Parathyroid adenoma (tissue), 2 donors: ENCODE measurements around the gene PFDN5.

Experiments
- H2AFZ ChIP-seq: fragments of 300-600 bp; sonication (generic); one replicate; pipeline ENCODE4 v1.7.0; 2017; ENCODE audit warnings: antibody characterized with exemption, mild to moderate bottlenecking
- H3K27ac ChIP-seq: fragments of 300-600 bp; sonication (generic); one replicate; pipeline ENCODE4 v1.7.0; 2017
- H3K27me3 ChIP-seq: fragments of 300-600 bp; sonication (generic); one replicate; pipeline ENCODE4 v1.7.0; 2017; ENCODE audit warnings: low read length; ENCODE audit not compliant: control insufficient read depth, insufficient read depth
- H3K36me3 ChIP-seq: fragments of 300-600 bp; sonication (generic); one replicate; pipeline ENCODE4 v1.7.0; 2017; ENCODE audit warnings: low read length; ENCODE audit not compliant: control insufficient read depth, insufficient read depth
- H3K4me1 ChIP-seq: fragments of 300-600 bp; sonication (generic); one replicate; pipeline ENCODE4 v1.7.0; 2017; ENCODE audit warnings: control low read depth
- H3K4me2 ChIP-seq: fragments of 300-600 bp; sonication (generic); one replicate; pipeline ENCODE4 v1.7.0; 2017; ENCODE audit warnings: low read length
- H3K4me3 ChIP-seq: fragments of 300-600 bp; sonication (generic); one replicate; pipeline ENCODE4 v1.7.0; 2017; ENCODE audit warnings: low read depth, low read length
- H3K79me2 ChIP-seq: fragments of 300-600 bp; sonication (generic); one replicate; pipeline ENCODE4 v1.7.0; 2017; ENCODE audit warnings: control low read depth
- H3K9ac ChIP-seq: fragments of 300-600 bp; sonication (generic); one replicate; pipeline ENCODE4 v1.7.0; 2017; ENCODE audit warnings: mild to moderate bottlenecking
- H3K9me3 ChIP-seq: fragments of 300-600 bp; sonication (generic); one replicate; pipeline ENCODE4 v1.7.0; 2017; ENCODE audit warnings: low read length; ENCODE audit not compliant: control insufficient read depth
- TF ChIP-seq, protein P1 (sequence below): fragments of 300-600 bp; sonication (generic); IDR thresholded peaks from one replicate; pipeline ENCODE4 v1.7.0; 2017; ENCODE audit warnings: antibody characterized with exemption, mild to moderate bottlenecking
- donor health status: primary hyperparathyroidism.

Gene PFDN5

GRCh38 chr12:53265783-53266182, 29.6 kb upstream of the PFDN5 start:
- TF ChIP-seq, protein P1, sequence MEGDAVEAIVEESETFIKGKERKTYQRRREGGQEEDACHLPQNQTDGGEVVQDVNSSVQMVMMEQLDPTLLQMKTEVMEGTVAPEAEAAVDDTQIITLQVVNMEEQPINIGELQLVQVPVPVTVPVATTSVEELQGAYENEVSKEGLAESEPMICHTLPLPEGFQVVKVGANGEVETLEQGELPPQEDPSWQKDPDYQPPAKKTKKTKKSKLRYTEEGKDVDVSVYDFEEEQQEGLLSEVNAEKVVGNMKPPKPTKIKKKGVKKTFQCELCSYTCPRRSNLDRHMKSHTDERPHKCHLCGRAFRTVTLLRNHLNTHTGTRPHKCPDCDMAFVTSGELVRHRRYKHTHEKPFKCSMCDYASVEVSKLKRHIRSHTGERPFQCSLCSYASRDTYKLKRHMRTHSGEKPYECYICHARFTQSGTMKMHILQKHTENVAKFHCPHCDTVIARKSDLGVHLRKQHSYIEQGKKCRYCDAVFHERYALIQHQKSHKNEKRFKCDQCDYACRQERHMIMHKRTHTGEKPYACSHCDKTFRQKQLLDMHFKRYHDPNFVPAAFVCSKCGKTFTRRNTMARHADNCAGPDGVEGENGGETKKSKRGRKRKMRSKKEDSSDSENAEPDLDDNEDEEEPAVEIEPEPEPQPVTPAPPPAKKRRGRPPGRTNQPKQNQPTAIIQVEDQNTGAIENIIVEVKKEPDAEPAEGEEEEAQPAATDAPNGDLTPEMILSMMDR, result no peak
- no peak overlapping the region for H2AFZ ChIP-seq

DNA sequence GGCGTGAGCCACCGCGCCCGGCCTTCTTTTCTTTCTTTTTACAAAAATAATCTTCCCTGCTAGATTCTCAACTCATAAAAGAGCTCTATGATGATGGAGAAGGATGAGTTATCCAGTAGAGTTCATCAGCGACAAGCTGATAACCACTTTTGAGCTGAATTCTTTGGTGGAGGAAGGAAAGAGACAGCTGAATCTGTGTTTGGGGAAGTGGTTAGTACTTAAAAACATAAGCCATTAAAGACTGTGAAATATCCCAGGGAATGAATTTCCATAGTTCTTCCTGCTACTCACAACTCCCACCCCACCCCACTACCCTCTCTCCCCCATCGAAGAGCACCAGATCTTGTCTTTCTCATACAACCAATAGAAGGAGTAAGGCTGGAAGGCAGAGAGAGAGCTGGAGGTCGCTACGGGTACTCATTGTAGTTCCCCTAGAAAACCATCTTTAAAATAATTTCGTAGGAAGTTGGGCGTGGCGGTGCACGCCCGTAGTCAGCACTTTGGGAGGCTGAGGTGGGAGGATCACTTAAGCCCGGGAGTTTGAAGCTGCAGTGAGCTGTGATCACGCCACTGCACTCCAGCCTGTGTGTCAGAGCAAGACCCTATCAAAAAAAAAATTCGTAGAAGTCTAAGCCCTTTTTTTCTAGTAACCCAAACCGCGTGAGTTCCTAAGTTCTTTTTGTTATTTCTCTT, 27.9 kb upstream of the PFDN5 start:
- Histone ChIP-seq H3K4me2 (peak overlapping the region; percentile 97), H3K79me2 (no peaks in the 10 kb centered on the region), H3K27ac (no peak overlapping the region), H3K4me1 (no peaks in the 10 kb centered on the region), H3K4me3 (peak overlapping the region; percentile 59), H3K27me3 (no peaks in the 10 kb centered on the region), H2AFZ (peak overlapping the region; percentile 81), H3K36me3 (no peaks in the 10 kb centered on the region), H3K9ac (no peak overlapping the region), H3K9me3 (no peaks in the 10 kb centered on the region)
- TF ChIP-seq, protein P1, result no peak

More at GRCh38 chr12:53265783-53266182, 29.6 kb upstream of the PFDN5 start:
- no peak overlapping the region for H3K4me3 ChIP-seq
- no peaks in the 10 kb centered on the region for H3K27me3 ChIP-seq
- no peaks in the 10 kb centered on the region for H3K9me3 ChIP-seq
- H3K4me2 ChIP-seq, result no peak overlapping the region
- H3K9ac ChIP-seq, result no peak overlapping the region
- H3K27ac ChIP-seq, result no peak overlapping the region
- no peaks in the 10 kb centered on the region for H3K4me1 ChIP-seq
- no peaks in the 10 kb centered on the region for H3K36me3 ChIP-seq
- no peaks in the 10 kb centered on the region for H3K79me2 ChIP-seq

DNA sequence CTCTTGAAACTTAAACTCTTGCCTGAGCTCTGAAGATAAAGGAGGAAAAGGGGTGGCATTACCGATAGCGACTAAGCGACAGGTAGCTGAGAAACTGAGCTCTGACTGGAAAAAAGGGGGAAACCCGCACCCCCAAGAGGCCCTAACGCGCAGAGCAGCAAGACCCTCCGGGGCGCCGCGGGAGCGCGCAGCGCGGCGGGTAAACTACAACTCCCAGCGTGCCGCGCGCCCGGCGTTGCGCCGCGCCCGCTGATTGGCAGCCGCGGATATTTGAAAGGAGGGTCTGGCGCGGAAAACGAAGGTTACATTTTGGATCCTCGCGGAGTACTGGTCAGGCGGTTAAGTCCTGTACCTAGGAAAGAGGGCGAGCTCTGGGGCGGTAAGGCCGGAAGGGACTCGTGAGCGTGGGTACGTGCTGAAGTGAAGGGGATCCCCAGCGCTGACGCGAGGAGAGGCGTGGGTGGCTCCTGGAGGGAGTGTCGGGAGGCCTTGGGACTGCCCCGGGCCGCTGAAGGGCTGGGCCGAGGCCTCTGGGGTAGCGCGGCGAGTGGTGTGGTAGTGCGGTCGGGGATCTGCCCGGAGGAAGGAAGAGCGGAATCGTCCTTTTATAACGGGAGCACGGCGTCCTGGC, 27.2 kb upstream of the PFDN5 start, which contains the start of gene ESPL1:
TSS of gene ESPL1 (plus strand) at position 301 of the 631 bp plus-strand sequence. CDS start 468 bp downstream, outside the sequence.
- TF ChIP-seq, protein P1, result no peak
- H3K9ac ChIP-seq, result no peak within 1 kb of the TSS
- H3K9me3 ChIP-seq, result no peaks in the 10 kb centered on the region
- no peaks in the 10 kb centered on the region for H3K79me2 ChIP-seq
- H3K27ac ChIP-seq, result no peak within 1 kb of the TSS
- peak within 1 kb of the TSS; percentile 97 for H3K4me2 ChIP-seq
- no peaks in the 10 kb centered on the region for H3K36me3 ChIP-seq
- no peaks in the 10 kb centered on the region for H3K27me3 ChIP-seq
- H3K4me1 ChIP-seq, result no peaks in the 10 kb centered on the region
- H2AFZ ChIP-seq, result peak within 1 kb of the TSS; percentile 81
- H3K4me3 ChIP-seq, result peak within 1 kb of the TSS; percentile 59

GRCh38 chr12:53268630-53269562, 26.4 kb upstream of the PFDN5 start:
- Histone ChIP-seq H3K9me3 (no peaks in the 10 kb centered on the region), H3K27me3 (no peaks in the 10 kb centered on the region), H3K4me1 (no peaks in the 10 kb centered on the region), H3K4me2 (peak overlapping the region; percentile 97), H3K27ac (no peak overlapping the region), H3K36me3 (no peaks in the 10 kb centered on the region), H3K4me3 (peak overlapping the region; percentile 59), H3K79me2 (no peaks in the 10 kb centered on the region), H3K9ac (no peak overlapping the region), H2AFZ (peak overlapping the region; percentile 81)
- TF ChIP-seq, protein P1, result no peak
